ENCODE data around the gene PERM1. TPM values are rescaled to one million over a fixed set of nuclear protein-coding genes. Genes with fewer than 3 reads are reported as not detected.

PERM1 gene
- total and polyA plus RNA-seq, 9 of the 15 experiments (the other 6 are each of a cell fraction or from before 2014, with no cell fraction given) = not detected

DNA sequence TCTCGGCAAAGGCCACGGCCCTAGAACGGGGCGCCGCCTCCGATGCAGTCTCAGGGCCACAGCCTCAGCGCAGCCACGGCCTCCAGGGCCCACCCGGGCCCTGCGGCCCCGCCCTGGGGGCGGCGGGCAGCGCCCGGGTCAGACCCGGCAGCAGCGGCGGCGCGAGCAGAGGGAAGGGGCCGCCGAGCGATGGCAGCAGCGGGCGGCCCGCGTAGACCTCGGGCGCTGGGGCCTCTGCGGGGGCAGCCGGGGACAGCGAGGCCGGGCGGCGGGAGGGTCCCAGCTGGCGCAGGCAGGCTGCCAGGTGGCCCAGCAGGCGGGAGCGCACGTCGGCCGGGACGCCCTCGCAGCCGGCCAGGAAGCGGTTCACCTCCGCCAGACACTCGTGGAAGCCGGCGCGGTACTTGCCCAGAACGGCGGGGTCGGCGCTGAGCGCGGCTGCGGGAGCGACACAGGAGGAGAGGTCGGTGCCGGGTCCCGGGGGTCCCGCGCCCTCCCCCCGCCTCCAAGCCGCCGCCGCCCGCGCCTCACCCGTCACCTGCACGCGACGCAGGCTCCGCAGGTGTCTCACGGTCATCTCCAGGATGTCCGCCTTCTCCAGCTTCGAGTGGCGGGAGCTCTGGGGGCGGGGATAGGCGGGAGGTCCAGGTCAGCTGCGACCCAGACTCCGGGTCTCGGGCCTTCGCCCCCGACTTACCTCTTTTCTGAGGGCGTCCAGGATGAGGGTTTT lies 17.3 kb upstream of the PERM1 start (continued):
- TF ChIP-seq, protein P1, sequence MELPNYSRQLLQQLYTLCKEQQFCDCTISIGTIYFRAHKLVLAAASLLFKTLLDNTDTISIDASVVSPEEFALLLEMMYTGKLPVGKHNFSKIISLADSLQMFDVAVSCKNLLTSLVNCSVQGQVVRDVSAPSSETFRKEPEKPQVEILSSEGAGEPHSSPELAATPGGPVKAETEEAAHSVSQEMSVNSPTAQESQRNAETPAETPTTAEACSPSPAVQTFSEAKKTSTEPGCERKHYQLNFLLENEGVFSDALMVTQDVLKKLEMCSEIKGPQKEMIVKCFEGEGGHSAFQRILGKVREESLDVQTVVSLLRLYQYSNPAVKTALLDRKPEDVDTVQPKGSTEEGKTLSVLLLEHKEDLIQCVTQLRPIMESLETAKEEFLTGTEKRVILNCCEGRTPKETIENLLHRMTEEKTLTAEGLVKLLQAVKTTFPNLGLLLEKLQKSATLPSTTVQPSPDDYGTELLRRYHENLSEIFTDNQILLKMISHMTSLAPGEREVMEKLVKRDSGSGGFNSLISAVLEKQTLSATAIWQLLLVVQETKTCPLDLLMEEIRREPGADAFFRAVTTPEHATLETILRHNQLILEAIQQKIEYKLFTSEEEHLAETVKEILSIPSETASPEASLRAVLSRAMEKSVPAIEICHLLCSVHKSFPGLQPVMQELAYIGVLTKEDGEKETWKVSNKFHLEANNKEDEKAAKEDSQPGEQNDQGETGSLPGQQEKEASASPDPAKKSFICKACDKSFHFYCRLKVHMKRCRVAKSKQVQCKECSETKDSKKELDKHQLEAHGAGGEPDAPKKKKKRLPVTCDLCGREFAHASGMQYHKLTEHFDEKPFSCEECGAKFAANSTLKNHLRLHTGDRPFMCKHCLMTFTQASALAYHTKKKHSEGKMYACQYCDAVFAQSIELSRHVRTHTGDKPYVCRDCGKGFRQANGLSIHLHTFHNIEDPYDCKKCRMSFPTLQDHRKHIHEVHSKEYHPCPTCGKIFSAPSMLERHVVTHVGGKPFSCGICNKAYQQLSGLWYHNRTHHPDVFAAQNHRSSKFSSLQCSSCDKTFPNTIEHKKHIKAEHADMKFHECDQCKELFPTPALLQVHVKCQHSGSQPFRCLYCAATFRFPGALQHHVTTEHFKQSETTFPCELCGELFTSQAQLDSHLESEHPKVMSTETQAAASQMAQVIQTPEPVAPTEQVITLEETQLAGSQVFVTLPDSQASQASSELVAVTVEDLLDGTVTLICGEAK (IDR thresholded peaks at IDR 0.05) = 0 out of 2 replicates have a peak, but pooled peaks have one; percentile 14
- TF ChIP-seq, protein P1 (CRISPR knock-in tag; IDR thresholded peaks at IDR 0.05) = no peak
- TF ChIP-seq, protein P2, sequence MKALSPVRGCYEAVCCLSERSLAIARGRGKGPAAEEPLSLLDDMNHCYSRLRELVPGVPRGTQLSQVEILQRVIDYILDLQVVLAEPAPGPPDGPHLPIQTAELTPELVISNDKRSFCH (CRISPR knock-in tag; IDR thresholded peaks at IDR 0.05) = no peak
- TF ChIP-seq, protein P2 (tag; IDR thresholded peaks at IDR 0.05) = peak; percentile 60
- no peak for TF ChIP-seq CBFA2T2 (conservative IDR thresholded peaks at IDR 0.05)

Measured in K562 (cell line).